ENCODE measurements around the gene PEAR1.

DNA sequence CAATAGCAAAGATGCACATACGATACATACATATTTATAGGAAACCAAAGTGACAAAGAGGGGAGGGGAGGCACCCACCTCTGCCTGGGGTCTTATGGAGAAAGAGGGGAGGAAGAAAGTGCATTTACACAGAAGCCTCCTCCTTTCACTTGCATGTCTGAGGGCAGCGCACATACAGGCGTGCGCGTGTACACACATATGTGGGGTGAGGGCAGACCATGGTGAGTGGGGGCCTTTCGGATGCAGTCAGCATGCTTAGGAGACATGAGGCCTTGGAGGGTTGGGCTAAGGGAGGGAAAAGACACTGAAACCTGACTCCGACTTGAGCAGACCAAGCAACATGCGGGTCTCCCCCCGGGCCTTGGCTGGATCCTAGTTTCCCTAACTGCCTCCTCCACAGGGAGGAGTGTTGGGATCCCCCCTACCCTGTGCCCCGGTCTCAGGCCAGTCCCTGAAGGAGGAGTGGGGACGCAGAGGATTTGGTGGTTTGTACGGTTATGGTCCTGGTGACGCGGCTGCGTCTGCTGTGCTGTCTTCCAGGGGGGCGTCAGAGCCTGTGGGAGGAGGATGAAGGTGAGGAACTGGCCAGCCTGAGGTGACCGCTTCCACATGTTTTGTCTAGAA is 42.1 kb downstream of the PEAR1 start:
- TF ChIP-seq POLR2AphosphoS5 (IDR thresholded peaks at IDR 0.05; ENCODE audit: low read depth): no peak
- TF ChIP-seq, protein P1, sequence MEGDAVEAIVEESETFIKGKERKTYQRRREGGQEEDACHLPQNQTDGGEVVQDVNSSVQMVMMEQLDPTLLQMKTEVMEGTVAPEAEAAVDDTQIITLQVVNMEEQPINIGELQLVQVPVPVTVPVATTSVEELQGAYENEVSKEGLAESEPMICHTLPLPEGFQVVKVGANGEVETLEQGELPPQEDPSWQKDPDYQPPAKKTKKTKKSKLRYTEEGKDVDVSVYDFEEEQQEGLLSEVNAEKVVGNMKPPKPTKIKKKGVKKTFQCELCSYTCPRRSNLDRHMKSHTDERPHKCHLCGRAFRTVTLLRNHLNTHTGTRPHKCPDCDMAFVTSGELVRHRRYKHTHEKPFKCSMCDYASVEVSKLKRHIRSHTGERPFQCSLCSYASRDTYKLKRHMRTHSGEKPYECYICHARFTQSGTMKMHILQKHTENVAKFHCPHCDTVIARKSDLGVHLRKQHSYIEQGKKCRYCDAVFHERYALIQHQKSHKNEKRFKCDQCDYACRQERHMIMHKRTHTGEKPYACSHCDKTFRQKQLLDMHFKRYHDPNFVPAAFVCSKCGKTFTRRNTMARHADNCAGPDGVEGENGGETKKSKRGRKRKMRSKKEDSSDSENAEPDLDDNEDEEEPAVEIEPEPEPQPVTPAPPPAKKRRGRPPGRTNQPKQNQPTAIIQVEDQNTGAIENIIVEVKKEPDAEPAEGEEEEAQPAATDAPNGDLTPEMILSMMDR (IDR thresholded peaks at IDR 0.05; ENCODE audit: insufficient read depth, low read length): no peak
- TF ChIP-seq, protein P2, sequence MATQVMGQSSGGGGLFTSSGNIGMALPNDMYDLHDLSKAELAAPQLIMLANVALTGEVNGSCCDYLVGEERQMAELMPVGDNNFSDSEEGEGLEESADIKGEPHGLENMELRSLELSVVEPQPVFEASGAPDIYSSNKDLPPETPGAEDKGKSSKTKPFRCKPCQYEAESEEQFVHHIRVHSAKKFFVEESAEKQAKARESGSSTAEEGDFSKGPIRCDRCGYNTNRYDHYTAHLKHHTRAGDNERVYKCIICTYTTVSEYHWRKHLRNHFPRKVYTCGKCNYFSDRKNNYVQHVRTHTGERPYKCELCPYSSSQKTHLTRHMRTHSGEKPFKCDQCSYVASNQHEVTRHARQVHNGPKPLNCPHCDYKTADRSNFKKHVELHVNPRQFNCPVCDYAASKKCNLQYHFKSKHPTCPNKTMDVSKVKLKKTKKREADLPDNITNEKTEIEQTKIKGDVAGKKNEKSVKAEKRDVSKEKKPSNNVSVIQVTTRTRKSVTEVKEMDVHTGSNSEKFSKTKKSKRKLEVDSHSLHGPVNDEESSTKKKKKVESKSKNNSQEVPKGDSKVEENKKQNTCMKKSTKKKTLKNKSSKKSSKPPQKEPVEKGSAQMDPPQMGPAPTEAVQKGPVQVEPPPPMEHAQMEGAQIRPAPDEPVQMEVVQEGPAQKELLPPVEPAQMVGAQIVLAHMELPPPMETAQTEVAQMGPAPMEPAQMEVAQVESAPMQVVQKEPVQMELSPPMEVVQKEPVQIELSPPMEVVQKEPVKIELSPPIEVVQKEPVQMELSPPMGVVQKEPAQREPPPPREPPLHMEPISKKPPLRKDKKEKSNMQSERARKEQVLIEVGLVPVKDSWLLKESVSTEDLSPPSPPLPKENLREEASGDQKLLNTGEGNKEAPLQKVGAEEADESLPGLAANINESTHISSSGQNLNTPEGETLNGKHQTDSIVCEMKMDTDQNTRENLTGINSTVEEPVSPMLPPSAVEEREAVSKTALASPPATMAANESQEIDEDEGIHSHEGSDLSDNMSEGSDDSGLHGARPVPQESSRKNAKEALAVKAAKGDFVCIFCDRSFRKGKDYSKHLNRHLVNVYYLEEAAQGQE (IDR thresholded peaks at IDR 0.05; ENCODE audit: insufficient replicate concordance, low read depth): no peak
